ENCODE measurements around the gene GSN.

GRCh38 chr9:121336665-121337064, 68.7 kb downstream of the GSN start:
- no peak for TF ChIP-seq RAD21 (IDR thresholded peaks at IDR 0.05)
- no peak for TF ChIP-seq GABPA (IDR thresholded peaks at IDR 0.05 in 1 of 2, conservative IDR thresholded peaks at IDR 0.05 in 1 of 2)
- no peak for TF ChIP-seq ATF3 (IDR thresholded peaks at IDR 0.05)
- no peak for TF ChIP-seq CTCF (IDR thresholded peaks at IDR 0.05; ENCODE audit: low read depth, low read length, missing input control)
